Measurements from ENCODE around the gene ADAMTSL1.
"Not testable (repeated sequence)": the region's sequence is repeated elsewhere in the genome, so short reads cannot be mapped to it uniquely, and the experiment has no call there.

ADAMTSL1 gene

DNA sequence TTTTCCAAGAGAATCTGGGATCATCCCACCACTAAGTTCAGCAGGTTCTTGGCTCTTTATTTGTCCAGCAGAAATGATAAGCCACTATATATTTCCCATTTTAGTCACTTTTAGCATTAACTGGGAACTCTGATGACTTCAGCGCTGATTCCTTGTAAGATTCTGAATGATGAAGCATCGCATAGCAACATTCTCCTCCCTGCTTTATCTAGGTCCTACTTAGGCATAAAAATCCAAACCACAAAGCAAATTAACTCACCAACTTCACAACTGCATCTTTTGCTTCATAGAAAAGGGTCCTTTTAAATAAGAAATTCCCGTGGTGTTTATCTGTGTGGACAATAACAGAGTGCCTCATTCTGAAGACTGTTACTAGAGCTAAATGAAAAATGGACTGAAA, 355.1 kb downstream of the ADAMTSL1 start:
- DNase-seq = no peak

DNA sequence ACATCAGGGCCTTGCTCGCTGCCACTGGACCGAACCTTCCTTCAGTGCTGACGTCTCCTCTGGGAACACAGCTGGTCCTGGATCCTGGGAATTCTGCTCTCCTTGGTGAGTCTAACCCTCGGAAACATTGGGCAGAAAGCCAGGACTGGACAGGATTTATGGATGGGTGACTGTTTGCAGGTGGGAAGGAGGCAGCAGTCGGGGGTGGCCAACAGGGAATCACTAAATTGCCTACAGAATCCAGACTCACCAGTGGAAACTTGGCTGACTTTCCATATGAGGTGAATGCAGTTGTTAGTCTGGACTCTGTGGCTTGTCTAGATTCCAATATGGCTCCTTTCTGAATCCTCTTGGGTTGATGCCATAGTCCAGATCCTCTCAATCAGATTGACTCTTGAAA, 355.9 kb downstream of the ADAMTSL1 start:
- DNase-seq = no peak

DNA sequence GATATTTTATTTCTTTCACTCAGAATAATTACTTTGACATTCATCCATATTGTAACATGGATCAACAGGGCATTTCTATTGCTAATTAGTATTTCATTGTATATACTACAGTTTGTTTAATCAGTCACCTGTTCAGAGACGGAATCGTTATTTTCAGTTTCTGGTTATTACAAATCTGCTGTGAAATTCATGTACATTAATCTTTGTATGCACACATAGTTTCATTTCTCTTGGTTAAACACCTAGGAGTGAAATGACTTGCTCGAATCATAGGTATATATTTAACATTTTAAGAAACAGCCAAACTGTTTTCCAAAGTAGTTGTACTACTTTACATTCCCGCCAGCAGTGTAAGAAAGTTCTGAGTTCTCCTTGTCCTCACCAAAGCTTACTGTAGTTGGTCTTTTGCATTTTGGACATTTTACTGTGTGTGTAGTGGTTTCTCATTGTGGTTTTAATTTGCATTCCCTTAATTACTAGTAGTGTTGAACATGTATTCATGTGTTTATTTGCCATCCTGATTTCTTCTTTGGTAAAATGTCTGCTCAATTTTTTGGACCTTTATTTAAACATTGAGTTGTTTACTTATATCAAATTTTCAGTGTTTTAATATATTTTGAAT, 360.9 kb downstream of the ADAMTSL1 start:
- no peak for DNase-seq

DNA sequence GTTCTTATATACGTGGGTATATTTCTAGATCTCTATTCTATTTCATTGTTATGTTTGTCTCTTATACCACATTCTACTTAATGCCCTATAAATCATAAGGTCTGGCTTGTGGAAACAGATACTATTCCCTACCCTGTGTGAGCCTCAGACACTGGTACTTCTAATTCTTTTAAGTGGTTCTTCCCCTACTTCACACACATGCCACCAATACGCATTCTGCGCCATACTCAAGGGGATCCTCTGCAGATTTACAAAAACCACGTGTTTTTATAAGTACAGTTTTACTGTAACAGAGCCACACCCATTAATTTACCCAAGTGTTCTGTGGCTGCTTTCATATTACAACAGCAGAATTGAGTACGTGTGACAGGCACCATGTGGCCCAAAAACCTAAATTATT, 363.4 kb downstream of the ADAMTSL1 start:
- peak; percentile 10 for DNase-seq

DNA sequence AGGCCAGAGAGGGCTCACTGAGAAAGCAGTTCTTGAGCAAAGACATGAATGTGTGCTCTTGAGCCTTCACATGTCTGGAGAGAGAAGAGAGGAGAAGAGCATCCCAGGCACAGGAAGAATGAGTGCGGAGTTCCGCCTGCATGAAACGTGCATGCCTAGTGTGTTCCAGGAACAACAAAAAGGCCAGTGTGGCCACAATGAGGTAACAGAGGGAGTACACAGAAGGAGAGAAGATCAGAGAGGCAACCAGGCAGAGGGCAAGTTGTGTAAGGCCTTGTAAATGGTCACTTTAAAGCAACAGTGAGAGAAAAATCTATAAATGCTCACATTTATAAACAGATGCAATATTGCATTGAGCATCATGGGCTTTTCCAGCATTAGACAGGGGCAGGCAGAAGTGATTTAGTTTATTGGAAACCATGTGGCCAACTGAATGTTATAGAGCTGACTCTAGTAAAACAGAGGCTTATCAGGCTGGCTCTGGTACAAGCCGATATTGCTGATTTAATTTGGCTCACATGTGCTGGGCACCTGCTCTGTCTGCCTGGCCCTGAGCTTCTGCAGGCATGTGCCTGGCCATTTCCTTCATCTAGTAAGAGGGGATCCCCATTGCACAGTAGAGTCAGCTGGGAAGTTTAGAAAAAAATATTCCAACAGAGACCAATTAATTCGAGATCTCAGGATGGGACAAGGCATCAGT, 373.8 kb downstream of the ADAMTSL1 start:
- DNase-seq = no peak

DNA sequence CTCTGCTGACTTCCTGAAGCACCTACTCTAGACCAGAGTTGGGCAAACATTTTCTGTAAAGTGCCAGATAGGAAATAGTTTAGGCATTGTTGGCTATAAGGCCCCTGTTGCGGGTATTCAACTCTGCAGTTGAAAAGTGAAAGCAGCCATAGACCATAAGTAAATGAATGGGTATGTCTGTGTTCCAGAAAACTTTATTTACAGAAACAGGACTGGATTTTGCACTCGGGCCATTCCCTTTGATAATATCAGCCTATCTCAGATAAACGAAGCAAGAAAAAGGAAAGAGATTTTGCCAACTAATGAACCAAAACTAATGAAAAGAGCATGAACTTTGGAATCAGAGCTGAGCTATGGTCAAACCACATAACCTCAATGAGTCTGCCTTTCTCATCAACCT, 374.7 kb downstream of the ADAMTSL1 start:
- DNase-seq = no peak

DNA sequence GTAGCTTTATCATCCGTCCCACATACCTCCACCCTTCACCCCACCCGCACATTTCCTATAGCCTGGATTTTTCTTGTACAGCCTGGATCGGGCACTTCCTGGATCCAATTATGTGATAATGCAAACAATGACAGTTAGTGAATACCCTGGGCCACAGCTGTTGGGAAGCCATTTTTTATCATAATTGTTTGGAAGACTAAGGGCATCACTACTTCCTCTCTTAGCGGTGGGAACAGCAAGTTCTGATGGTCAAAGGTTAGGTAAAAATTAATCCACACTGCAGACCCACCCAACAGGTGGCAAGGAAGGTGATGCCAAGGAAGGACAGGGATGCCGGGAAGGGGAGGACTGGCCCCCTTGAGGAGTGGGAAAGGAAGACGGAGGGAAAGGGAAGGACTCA, 375.3 kb downstream of the ADAMTSL1 start:
- DNase-seq = no peak

DNA sequence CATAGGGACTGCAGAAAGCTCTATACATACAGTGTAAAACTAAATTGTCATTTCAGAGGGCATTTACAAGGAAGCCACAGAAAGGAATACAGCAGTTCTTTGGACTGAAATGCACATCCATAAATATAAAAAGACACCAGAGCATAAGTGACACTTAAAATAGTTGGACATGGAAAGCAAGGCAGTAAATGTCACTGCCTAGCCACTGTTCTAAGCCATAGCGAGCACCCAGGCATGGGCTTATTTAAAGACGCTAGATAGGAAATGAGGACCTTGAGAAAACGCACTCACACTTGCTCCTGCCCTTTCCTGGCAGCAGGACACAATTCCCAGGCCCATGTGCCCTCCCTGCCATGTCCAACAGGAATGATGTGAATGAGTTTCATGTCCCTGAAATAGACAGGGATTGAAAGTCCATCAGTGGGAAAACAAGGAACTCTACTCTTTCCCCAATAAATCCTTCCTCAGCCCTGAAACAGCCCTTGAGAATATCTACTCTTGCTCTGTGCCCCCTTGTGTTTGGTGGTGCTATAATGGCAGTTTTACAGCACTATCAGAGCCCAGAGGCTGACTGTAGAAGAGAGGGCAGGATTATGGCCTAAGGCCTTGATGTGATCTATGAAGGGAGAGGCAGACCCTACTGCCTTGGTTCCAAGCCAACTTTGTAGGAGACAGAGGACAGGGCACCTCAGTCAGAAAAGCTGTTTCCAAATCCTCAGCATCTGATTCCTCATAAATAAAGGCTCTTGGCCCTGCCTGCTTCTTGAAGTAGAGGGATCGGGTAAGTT, 376.1 kb downstream of the ADAMTSL1 start:
- DNase-seq = no peak

DNA sequence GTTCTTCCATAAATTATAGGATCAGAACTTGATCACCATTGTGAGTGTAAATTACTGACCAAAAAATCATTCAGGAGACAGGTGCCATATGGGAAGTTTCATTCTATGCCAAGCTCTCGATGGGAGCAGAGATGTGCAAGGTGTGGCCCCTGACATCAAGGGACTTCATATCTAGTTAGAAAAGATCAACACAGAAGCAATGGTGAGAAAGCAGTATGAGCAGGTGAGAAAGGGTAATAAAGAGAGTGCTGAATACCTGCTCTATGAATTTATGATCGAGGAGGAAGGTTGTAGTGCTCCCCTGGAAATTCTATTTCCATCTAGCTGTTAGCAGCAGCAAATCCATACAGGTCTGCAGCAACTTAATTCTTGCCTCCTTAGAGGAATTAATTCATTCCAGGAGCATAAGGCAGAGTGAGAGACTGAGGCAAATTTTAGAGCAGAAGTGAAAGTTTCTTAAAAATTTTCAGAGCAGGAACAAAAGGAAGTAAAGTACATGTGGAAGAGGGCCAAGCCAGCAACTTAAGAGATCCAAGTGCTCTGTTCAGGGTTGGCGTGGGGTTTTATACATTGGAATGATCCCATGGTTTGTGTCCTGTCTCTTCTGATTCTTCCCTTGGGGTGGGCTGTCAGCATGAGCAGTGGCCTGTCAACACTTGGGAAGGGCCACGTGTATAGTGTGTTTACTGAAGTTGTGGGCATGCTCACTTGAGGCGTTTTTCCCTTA, 377.3 kb downstream of the ADAMTSL1 start:
- no peak for DNase-seq

DNA sequence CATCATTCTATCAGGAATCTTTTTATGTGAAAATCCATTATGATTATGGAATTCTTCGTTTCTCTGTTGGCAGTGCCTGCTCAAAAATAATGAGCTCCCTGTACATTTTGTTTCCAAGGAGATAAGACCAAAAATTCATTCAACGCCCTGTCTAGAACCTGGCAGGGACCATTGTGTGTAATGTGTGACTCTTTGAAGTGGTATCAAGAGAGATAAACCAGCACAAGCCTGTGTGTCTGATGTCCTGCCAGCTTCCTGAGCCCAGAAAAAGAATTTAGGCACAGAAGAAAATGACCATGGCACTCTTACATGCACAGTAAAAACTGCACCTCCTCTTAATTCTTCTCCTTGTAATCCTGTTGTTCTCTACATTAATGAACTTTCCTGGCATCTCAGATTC, 381.7 kb downstream of the ADAMTSL1 start:
- DNase-seq = no peak

DNA sequence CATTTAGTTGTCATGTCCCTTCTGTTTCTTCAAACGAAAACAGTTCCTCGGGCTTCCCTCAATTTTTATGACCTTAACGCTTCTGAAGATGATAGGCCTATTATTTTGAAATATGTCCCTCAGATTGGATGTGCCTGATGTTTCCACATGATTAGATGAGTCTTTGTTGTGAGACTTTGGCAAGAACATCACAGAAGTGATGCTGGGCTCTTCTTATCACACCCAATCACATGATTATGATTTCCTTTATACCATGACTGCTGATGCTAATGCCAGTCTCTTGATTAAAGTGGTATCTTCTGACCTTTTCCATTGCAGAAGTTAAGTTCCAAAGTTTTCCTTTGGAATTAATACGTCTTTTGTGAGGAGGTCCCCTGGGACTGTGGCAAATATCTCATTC, 383.4 kb downstream of the ADAMTSL1 start:
- no peak for DNase-seq

DNA sequence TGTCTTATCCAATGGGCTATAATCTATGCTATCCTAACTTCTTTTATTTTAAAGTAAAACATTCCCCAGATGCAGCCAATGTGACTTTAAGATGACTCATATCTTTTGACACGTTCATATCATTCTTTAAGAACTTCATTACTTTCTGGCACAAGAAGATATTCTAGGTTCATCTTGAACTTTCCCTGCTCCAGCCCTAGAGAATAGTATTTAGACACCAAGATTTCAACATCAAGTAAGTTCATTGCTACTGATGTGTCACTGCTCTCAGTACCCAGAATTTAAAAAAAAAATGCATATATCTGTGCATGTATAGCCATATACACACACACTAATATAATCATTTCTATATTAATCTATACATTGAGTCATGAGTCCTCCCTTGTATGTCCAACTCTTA, 383.8 kb downstream of the ADAMTSL1 start:
- no peak for DNase-seq

DNA sequence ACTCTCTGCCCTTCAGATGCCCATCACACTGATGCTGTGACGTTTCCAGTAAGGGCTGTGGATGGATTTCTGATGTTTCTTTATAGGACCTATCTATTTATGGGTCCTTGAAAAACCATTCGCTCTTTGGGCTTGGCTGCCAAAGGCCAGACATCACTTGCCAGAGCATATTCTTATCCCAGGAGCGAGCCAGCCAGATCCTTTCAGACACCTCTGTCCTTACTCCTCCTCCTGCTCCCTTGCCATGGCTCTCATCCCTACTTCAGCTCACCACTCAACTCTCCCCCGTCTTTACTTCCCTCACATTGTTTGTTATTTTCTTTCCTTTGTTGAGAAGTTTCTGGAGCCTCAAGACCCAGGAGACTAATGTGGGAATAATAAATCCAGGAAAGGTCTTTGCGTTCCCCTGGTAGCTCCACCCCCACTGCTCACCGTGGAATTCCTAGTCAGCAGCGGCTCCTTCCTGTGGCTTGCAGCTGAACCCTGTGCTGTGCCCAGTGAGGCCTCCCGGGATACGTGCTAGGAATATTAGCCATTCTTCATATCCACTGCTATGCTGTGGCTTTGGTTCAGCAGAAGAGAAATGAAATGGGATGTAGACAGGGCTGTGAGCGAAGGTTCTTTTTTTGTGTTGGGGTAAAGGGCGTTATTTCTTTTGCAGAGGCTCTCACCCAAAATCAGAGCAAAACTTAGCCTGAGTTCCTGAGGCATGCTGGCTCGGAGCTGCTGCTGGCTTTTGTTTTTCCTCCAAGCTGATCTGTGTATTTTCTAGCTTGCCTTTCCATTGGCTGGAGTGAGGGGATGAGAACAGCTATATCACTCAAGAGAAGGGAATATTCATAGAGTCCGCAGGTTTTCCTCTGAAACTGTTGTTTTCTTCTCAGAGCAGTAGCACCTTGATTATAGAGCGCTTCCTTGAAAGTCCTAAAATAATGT, 387.9 kb downstream of the ADAMTSL1 start:
- DNase-seq = no peak

DNA sequence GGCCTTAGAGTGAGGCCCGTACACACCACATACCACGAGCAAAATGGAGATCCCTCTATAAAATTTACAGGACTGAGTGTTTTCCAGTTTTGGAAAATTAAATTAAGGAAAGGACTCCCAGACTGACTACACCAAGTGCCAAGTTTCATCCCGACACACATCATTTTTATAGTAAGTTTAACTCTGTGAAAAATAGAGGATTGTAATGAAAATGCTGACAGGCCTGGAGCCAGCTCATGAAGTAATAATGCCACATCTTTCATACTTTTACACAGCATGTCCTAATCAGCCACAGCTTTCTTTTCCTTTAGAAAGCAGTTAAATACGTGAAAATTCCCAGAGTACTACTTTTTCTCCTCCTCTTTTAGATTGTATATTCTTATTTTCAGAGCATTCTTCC, 389.8 kb downstream of the ADAMTSL1 start:
- DNase-seq = no peak

DNA sequence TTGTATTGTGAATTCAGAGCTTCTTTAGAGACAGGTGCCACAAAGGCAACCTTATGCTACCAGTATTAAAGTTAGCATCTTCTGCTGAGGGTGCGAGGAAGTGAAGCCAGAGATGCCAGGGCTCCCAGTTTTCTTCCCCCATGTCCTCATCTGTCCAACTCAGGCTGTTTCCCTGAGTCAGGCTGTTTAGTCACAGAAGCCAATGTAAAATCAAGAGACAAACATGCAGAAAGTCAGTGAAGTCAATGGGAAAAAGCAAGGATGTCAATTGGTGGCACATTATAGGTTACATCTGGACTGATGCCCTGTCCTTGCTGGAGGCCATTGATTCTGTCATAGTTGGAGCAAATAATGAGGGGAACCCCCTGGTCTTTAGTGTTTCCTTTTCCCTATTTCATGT, 390.6 kb downstream of the ADAMTSL1 start:
- no peak for DNase-seq

DNA sequence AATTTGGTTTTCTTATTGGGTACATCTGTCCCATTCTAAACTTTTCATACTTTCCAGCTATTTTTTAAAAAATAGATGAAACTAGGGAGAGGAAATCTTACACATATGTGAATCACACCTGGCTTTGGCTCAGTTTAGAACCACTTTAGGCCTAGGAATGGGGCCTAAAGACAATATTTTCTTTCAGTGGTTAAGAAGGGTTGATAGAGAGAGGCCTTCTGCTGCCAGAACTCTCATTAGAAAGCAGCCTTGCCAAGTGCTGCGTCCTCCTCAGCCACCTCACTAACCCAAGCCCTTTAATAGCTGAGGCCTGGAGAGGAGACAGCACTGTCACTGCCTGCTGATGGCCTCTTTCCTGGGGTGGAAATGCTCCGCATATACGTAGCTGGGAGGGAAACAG, 391.6 kb downstream of the ADAMTSL1 start:
- no peak for DNase-seq

DNA sequence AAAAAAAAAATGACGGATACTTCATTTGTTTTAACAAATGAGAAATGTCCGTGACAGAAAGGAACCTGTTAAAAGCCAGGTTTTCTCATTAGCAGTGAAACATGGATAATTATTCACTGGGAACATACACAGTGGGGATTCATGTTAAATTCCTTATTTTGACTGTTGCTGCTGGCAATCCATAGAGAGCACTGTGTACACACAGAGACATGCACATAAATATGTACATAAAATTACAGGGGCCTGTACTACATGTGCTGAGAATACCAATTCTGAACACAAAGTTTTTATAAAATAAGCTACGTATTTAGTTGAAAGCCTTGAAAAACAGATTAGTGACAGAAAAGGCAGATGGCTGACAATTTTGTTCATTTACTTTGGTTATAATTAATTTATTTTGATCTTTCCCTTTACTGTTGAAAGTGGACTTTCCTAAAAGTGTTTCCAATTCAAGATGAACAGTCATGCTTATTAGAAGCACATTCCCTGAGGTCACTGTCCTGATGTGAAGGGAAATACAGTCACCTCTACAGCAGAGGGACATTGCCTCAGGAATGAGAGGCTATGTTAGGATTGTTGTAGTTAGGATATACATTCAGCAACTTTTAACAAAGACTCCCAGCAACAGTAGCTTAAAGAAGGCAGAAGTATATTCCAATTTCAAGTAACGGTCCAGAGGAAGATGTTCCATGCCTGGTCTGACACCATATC, 392.3 kb downstream of the ADAMTSL1 start:
- DNase-seq = no peak

DNA sequence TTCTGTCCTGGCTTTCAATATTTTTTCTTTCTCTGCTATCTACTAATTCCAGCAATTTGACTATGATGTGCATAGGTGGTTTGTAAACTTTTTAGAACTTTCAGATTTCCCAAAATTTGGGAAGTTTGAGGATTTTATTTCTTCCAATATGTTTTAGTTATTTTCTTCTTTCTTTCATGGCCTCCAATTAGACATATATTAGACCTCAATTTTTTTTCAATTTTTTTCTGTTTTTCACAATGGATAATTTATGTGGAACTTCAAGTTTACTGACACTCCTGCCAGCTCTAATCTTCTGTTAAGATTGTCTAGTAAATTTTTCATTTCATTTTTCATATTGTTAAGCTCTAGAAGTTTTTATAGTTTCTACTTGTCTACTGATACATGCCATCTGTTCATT, 395.8 kb downstream of the ADAMTSL1 start:
- no peak for DNase-seq

DNA sequence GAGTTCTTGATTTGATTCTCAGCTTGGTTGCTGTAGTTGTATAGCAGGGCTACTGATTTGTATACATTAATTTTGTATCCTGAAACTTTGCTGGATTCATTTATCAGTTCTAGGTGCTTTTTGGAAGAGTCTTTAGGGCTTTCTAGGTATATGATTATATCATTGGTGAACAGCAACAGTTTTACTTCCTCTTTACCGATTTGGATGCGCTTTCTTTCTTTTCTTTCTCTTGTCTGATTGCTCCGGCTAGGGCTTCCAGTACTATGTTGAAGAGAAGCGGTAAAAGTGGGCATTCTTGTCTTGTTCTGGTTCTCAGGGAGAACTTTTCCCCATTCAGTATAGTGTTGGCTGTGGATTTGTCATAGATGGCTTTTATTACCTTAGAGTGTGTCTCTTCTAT, 400.1 kb downstream of the ADAMTSL1 start:
- no peak for DNase-seq

DNA sequence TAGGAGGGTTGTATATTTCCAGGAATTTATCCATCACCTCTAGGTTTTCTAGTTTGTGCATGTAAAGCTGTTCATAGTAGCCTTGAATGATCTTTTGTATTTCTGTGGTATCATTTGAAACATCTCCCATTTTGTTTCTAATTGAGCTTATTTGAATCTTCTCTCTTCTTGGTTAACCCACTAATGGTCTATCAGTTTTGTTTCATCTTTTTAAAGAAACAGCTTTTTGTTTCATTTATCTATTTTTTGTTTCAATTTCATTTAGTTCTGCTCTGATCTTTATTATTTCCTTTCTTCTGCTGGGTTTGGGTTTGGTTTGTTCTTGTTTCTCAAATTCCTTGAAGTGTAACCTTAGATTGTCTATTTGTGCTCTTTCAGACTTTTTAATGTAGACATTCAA, 401.0 kb downstream of the ADAMTSL1 start:
- not testable (repeated sequence) for DNase-seq

DNA sequence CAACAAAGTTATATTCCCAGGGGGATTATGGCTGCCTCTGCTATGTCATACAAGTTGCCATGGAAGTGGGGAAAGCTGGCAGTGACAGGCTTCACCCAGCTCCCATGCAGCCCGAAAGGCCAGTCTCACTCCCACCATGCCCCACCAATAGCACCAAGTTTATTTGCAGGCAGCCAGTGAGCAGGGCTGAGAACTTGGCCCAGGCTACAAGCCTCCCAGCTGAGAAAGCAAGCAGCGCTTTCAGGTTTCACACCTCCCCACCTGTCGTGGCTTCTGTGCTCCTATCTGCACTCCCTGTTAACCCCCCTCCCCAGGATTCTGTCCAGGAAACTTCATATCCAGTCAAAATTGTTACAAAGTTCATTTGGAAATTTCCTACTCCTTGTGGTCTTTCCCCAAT, 404.0 kb downstream of the ADAMTSL1 start:
- DNase-seq = no peak

DNA sequence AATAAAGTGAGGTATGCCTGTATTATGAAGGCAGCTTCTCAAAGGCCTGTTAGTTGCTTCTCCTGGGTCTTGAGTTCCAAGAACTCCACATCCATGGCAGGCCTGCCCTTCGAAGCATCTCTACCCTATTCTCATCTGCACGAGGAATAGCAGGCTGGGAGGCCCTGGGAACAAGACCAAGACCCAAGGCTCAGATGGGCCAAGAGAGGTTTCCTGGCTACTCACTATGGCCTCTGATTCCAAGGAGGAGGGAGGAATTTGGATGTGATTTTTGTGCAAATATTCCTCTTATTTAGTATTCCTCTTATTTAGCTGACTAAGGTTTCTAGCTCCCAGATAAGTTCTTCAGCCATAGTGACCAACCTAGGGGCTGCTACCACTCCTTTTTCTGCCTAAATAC, 407.8 kb downstream of the ADAMTSL1 start:
- DNase-seq = no peak

Measured in NCI-H524 treated with DMSO at 0.1 percent for 48 hours (cell line).